T-helper 22 cell (primary cell): ENCODE data around the gene PPARD.

Experiments
- DNase-seq: peaks from one replicate; pipeline ENCODE4 v3.0.0-alpha.2; 2020; ENCODE audit warnings: low read depth

Gene PPARD

GRCh38 chr6:35441205-35441604 lies 98.8 kb downstream of the PPARD start:
- no peak for DNase-seq

DNA sequence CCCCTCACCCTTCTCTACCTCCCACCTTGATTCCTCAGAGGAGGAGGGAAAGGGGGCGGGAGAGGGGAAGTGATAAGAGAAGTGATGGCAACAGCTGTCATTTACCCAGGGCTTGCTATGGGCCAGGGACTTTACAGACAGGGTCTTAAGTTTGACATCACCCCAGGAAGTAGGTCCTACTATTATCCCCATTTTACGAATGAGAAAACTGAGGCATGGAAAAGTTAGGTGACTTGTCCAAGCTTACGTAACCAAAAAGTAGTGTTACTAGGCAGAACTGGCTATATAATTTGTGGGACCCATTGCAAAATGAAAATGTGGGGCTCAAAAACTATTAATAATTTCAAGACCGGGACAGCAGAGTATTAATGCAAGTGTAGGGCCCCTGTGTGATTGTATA lies 99.3 kb downstream of the PPARD start:
- DNase-seq, result no peak

- DNase-seq, result no peak
These were observed 100.3 kb downstream of the PPARD start for GRCh38 chr6:35442693-35443092.

DNA sequence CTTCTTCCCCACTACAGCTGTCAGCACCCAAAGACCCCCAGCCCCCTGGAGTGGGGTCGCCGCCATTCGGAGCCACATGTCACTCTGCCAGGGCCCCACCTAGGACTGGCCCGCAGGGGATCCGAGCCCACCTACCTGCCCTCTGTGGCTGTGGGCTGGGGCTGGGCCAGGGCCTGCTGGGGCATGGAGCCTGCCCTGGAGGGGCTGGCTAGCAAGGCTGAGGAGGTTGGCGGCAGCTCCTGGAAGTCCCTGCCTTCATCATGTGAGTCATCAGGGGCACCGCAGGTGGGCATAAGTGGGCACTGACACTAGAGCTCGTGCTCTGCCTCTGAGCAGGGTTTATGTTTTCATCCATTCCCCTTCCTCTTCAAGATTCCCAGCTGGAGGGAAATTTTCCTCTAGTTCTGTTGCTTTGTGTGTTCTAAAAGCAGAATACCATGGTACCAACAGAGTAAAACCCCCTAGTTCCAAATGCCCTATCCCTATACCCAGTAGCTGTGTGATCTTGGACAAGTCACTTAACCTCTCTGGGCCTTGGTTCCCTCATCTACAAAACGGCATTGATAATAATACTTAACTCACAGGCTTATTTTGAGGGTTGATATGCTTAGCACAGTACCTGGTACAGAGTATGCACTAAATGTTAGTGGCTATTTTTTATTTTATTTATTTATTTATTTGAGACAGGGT lies 101.1 kb downstream of the PPARD start:
- no peak for DNase-seq

DNA sequence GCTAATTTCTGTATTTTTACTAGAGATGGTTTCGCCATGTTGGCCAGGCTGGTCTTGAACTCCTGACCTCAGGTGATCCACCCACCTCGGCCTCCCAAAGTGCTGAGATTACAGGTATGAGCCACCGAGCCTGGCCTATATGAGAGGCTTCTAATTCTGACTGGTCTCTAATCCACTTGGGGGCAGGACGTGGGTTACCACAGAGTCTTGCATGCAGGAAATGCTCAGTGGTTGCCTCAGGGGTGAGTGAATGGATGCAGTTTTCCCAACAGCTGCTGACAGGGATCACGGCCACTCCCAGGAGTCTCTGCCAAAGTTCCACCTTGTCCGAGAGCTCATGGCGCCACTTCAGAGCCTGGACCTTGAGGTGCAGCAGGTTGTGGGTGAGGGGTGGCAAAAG lies 103.3 kb downstream of the PPARD start:
- DNase-seq, result no peak

DNA sequence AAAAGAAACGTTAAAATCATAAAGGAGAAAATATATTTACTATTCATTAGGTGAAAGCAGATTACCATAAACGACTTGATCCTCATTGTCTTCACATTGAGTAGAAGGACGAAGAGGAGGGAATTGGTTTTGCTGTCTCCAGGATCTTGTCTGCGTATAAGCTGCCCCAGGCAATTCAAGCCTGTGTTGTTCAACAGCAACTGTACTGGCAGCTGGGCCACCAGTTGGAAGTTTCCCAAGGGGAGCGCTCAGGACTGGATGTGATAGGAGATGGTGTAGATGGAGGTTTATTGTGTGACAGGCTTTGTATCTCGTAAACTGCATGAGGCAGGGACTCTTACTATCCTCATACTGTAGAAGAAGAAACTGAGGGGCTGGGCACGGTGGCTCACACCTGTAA lies 105.8 kb downstream of the PPARD start:
- DNase-seq, result no peak

- DNase-seq, result no peak
These were observed 107.0 kb downstream of the PPARD start for GRCh38 chr6:35449287-35449881.

- DNase-seq, result no peak
These were observed 109.2 kb downstream of the PPARD start for GRCh38 chr6:35451354-35452182.

GRCh38 chr6:35452183-35453090 lies 110.1 kb downstream of the PPARD start, which contains the start of gene FANCE:
TSS of gene FANCE (plus strand) at chr6:35452338. CDS start at chr6:35452546, 208 bp downstream.
- peak; percentile 81 for DNase-seq

DNA sequence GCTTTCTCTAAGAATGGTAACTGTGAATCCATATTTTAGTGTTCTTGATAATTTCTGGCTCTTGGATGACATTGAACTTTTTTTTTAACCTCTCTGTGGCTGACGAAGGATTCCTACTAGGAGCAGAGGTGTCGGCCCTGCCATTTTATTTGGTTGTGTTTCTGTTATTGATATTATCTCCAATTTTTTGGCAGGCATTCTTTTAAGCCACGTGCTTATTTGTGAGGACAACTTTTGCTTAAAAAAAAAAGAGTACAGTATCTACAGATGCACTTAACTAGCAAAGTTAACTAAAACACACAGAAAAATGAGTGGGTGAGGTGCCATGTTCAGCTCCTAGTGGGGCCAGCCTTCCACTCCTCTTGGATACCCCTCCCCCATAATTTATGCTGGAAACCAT lies 110.9 kb downstream of the PPARD start:
- no peak for DNase-seq

GRCh38 chr6:35454391-35455110 lies 112.2 kb downstream of the PPARD start:
- DNase-seq, result no peak

GRCh38 chr6:35457907-35458306 lies 115.5 kb downstream of the PPARD start:
- DNase-seq, result no peak

DNA sequence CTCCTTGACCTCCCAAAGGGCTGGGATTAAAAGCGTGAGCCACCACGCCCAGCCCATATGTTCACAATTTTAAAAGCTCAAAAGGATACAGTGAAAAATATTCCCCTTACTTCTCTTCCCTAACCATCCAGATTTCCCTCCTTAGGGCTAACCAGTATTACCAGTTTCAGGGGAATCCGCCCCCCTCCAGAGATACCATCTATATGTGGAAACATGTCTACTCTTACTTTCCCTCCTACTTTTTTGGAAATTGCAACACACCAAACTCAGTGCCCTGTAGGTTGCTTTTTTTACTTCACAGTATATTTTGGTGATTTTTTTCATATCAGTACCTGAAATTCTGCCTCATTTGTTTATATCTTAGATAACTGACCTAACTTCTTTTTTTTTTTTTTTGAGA lies 118.9 kb downstream of the PPARD start:
- no peak for DNase-seq

DNA sequence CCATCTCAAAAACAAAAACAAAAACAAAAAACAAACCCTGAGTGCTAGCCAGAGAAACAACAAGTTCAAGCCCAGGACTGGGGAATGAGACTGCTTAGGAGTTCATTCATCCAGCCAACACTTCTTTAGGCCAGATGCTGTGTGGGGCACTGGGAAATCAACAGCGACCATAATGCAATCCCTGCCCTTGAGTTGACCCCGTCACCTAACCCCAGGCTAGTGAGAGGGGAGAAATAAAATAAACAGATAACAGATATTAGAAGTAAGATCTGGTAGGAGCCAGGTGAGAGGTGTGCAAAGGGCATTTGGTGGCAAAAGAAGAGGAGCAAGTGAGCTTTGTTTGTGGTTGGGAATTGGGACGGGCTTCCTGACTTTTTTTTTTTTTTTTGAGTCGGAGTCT lies 120.9 kb downstream of the PPARD start:
- DNase-seq, result no peak

GRCh38 chr6:35465646-35466045 lies 123.3 kb downstream of the PPARD start:
- no peak for DNase-seq

- DNase-seq, result peak; percentile 91
These were observed 126.0 kb downstream of the PPARD start, which contains the start of gene RPL10A for GRCh38 chr6:35468181-35468979. TSS of gene RPL10A (plus strand) at chr6:35468401. CDS start at chr6:35468435, 34 bp downstream.

- no peak for DNase-seq
These were observed 126.8 kb downstream of the PPARD start for GRCh38 chr6:35468980-35469750.

- no peak for DNase-seq
These were observed 127.6 kb downstream of the PPARD start for GRCh38 chr6:35469751-35470662.
